PC-3 (cell line): ENCODE results near the gene ATP6V1G1. TPM values are rescaled to one million over a fixed set of nuclear protein-coding genes. Genes with fewer than 3 reads are reported as not detected.

Source experiments
- ATAC-seq: fragments of 200-7000 bp; cut with Tn5 transposase; 2 replicates; pipeline ENCODE4 v1.9.1; 2020; ENCODE audit warnings: mild to moderate bottlenecking, moderate library complexity
- BruUV-seq: library from RNA; stranded (reverse); fragments of 400-500 nt; replicated peaks from 2 replicates; lab custom pipeline; 2021; lab: Mats Ljungman, UMichigan
- CTCF ChIA-PET: fragments of 300-600 bp; sonication (Branson Sonifier 250); formaldehyde crosslinking; loops from one replicate; lab custom pipeline; 2022; ENCODE audit warnings: antibody characterized with exemption; lab: Charles Lee
- POLR2A ChIA-PET: fragments of 300-600 bp; sonication (Branson Sonifier 250); formaldehyde crosslinking; loops from one replicate; lab custom pipeline; 2022; ENCODE audit warnings: antibody characterized with exemption; ENCODE audit not compliant: unreplicated experiment; lab: Charles Lee
- DNase-seq: peaks from one replicate; pipeline ENCODE4 v3.0.0-alpha.2; 2015
- H2AFZ ChIP-seq: fragments of 300-600 bp; sonication (generic); 2 replicates; pipeline ENCODE4 v1.6.0; 2016; ENCODE audit warnings: antibody characterized with exemption, low read length
- H3F3A ChIP-seq: fragments of 300-600 bp; sonication (generic); one replicate; pipeline ENCODE4 v1.6.0; 2017; ENCODE audit warnings: antibody characterized with exemption, low read length, control low read depth, mild to moderate bottlenecking; ENCODE audit not compliant: unreplicated experiment
- H3K27ac ChIP-seq: fragments of 300-600 bp; sonication (generic); 2 replicates; pipeline ENCODE4 v1.5.1; 2016; ENCODE audit warnings: mild to moderate bottlenecking, low read length
- H3K27me3 ChIP-seq: fragments of 300-600 bp; sonication (generic); 2 replicates; pipeline ENCODE4 v1.6.1; 2016; ENCODE audit warnings: low read length, mixed read lengths
- H3K36me3 ChIP-seq: fragments of 300-600 bp; sonication (generic); 2 replicates; pipeline ENCODE4 v1.6.1; 2016; ENCODE audit warnings: low read depth, mixed run types, low read length, mixed read lengths
- H3K4me1 ChIP-seq: fragments of 300-600 bp; sonication (generic); 2 replicates; pipeline ENCODE4 v1.5.1; 2016; ENCODE audit warnings: low read length; ENCODE audit not compliant: insufficient read depth
- H3K4me2 ChIP-seq: fragments of 300-600 bp; sonication (generic); 2 replicates; pipeline ENCODE4 v1.6.0; 2016; ENCODE audit warnings: low read length
- H3K4me3 ChIP-seq: fragments of 300-600 bp; sonication (generic); 2 replicates; pipeline ENCODE4 v1.5.1; 2016; ENCODE audit warnings: mild to moderate bottlenecking, low read length, mixed read lengths
- H3K79me2 ChIP-seq: fragments of 300-600 bp; sonication (generic); 2 replicates; pipeline ENCODE4 v1.6.1; 2017; ENCODE audit warnings: low read length, mixed read lengths
- H3K9ac ChIP-seq: fragments of 300-600 bp; sonication (generic); 2 replicates; pipeline ENCODE4 v1.6.0; 2016; ENCODE audit warnings: mild to moderate bottlenecking, low read length
- H3K9me2 ChIP-seq: fragments of 300-600 bp; sonication (generic); replicated peaks from 2 replicates; pipeline ENCODE4 v1.6.1; 2016; ENCODE audit warnings: mixed run types, low read length, mixed read lengths
- H3K9me3 ChIP-seq: fragments of 300-600 bp; sonication (generic); 2 replicates; pipeline ENCODE4 v1.6.1; 2016; ENCODE audit warnings: low read length, mixed read lengths
- H4K20me1 ChIP-seq: fragments of 300-600 bp; sonication (generic); 2 replicates; pipeline ENCODE4 v1.6.1; 2016; ENCODE audit warnings: low read length, mixed read lengths
- EZH2 ChIP-seq: fragments of 300-600 bp; sonication (generic); IDR thresholded peaks from one replicate; pipeline ENCODE4 v1.6.1; 2017; ENCODE audit warnings: antibody characterized with exemption, mild to moderate bottlenecking, low read length; ENCODE audit not compliant: unreplicated experiment
- EZH2phosphoT487 ChIP-seq: fragments of 300-600 bp; sonication (generic); IDR thresholded peaks from 2 replicates; pipeline ENCODE4 v1.6.1; 2018; ENCODE audit warnings: mild to moderate bottlenecking, antibody characterized with exemption, low read length, borderline replicate concordance
- intact Hi-C: fragments of 100-400 bp; cut with micrococcal nuclease; formaldehyde crosslinking; loops from 2 replicates; pipeline ENCODE4 v1.9.0; 2023
- total RNA-seq: library from RNA; depleted of rRNA; stranded (reverse); fragments of >200 nt; gene quantifications from 2 replicates; pipeline ENCODE4 v1.2.3, GENCODE V29; 2014
- TF ChIP-seq, protein P1 (sequence below): fragments of 300-600 bp; sonication (generic); conservative IDR thresholded peaks from 2 replicates; pipeline ENCODE4 v1.5.1; 2017; ENCODE audit warnings: antibody characterized with exemption, low read depth, mild to moderate bottlenecking, low read length

The ATP6V1G1 gene
- total RNA-seq, 1 experiment from 2014 or later: 126 TPM

DNA sequence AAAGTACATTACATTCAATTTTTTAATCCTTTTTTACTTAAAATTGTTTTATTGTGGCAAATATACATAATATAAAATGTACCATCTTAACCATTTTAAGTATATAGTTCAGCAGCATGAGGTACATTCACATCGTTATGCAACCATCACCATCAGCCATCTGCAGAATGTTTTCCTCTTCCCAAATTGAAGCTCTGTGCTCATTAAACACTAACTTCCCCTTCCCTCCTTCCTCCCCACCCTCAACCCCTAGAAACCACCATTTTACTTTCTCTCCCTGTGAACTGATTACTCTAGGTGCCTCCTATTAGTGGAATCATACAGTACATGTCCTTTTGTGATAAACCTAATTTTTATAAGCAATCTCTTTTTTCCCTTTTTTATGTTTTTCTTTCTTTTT lies 54.4 kb downstream of the ATP6V1G1 start:
- Histone ChIP-seq H3K27me3 (no peaks in the 10 kb centered on the region), H3K79me2 (no peaks in the 10 kb centered on the region), H3K9me2 (no peaks in the 10 kb centered on the region), H3K4me3 (no peak overlapping the region), H2AFZ (no peak overlapping the region), H3K9ac (no peak overlapping the region), H4K20me1 (no peaks in the 10 kb centered on the region), H3K27ac (no peak overlapping the region), H3K4me2 (no peak overlapping the region), H3K36me3 (no peaks in the 10 kb centered on the region), H3F3A (no peaks in the 10 kb centered on the region), H3K9me3 (no peaks in the 10 kb centered on the region), H3K4me1 (no peaks in the 10 kb centered on the region)
- no TSS peak for BruUV-seq
- no peak for ATAC-seq
- TF ChIP-seq, protein P1, sequence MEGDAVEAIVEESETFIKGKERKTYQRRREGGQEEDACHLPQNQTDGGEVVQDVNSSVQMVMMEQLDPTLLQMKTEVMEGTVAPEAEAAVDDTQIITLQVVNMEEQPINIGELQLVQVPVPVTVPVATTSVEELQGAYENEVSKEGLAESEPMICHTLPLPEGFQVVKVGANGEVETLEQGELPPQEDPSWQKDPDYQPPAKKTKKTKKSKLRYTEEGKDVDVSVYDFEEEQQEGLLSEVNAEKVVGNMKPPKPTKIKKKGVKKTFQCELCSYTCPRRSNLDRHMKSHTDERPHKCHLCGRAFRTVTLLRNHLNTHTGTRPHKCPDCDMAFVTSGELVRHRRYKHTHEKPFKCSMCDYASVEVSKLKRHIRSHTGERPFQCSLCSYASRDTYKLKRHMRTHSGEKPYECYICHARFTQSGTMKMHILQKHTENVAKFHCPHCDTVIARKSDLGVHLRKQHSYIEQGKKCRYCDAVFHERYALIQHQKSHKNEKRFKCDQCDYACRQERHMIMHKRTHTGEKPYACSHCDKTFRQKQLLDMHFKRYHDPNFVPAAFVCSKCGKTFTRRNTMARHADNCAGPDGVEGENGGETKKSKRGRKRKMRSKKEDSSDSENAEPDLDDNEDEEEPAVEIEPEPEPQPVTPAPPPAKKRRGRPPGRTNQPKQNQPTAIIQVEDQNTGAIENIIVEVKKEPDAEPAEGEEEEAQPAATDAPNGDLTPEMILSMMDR: no peak
- TF ChIP-seq EZH2 (no peak), EZH2phosphoT487 (no peak)
- intact Hi-C loops: no loop called here
- POLR2A ChIA-PET: no interaction called here
- no peak for DNase-seq
- CTCF ChIA-PET: interaction anchor here (0.9 kb wide), 1 partner anchor 11 kb away, joined by 3 read pairs; no protein-coding TSS in a partner anchor

DNA sequence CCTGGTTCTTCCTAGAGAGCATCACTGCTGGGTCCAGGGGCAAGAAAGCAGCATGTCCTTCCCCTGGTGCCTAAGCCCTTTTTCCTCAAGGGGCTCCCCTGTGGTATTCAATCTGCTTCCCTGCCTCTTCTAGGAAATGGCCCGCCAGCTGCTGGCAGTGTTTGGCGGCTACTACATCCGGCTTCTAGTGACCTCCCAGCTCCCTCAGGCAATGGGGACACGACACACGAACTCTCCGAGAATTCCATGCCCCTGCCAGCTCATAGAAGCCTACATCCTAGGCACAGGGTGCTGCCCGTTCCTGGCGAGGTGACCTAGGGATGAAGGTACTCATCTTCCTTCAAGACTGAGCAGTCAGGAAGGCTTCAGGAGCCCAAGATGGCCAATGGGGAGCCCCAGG lies 55.4 kb downstream of the ATP6V1G1 start:
- Histone ChIP-seq H2AFZ (no peak overlapping the region), H4K20me1 (no peaks in the 10 kb centered on the region), H3K27ac (no peak overlapping the region), H3K36me3 (no peaks in the 10 kb centered on the region), H3F3A (no peaks in the 10 kb centered on the region), H3K4me1 (no peaks in the 10 kb centered on the region), H3K9ac (no peak overlapping the region), H3K79me2 (no peaks in the 10 kb centered on the region), H3K9me2 (no peaks in the 10 kb centered on the region), H3K9me3 (no peaks in the 10 kb centered on the region), H3K4me3 (no peak overlapping the region), H3K27me3 (no peaks in the 10 kb centered on the region), H3K4me2 (no peak overlapping the region)
- DNase-seq (no peak), ATAC-seq (no peak)
- no TSS peak for BruUV-seq
- intact Hi-C loops: no loop called here
- no peak for TF ChIP-seq EZH2phosphoT487
- TF ChIP-seq, protein P1: no peak
- no peak for TF ChIP-seq EZH2
- CTCF ChIA-PET: no interaction called here
- POLR2A ChIA-PET: no interaction called here

DNA sequence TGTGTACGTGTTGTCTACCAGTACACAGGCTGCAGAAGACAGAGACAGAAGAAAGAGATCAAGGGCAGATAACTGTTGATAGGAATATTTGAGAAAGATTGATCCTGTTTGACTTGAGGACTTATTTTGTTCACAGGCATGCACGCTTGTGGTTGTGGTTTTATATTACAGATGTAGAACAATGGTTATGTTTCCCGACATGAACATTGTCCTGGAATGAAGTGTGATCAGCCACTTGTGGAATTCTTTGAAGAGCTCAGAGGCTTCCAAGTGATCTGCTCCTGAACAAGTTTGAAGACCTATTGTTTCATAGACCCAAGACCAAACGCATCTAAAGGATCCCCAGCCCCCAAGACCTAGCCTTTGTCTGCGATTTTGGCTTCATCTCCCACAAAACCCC lies 56.3 kb downstream of the ATP6V1G1 start:
- DNase-seq (no peak), ATAC-seq (no peak)
- Histone ChIP-seq H3K4me3 (no peak overlapping the region), H3K27me3 (no peaks in the 10 kb centered on the region), H3K4me1 (no peaks in the 10 kb centered on the region), H2AFZ (no peak overlapping the region), H3K4me2 (no peak overlapping the region), H3K9me2 (no peaks in the 10 kb centered on the region), H3K27ac (no peak overlapping the region), H3F3A (no peaks in the 10 kb centered on the region), H3K9me3 (no peaks in the 10 kb centered on the region), H3K79me2 (no peaks in the 10 kb centered on the region), H3K36me3 (no peaks in the 10 kb centered on the region), H3K9ac (no peak overlapping the region), H4K20me1 (no peaks in the 10 kb centered on the region)
- BruUV-seq: no TSS peak
- no peak for TF ChIP-seq EZH2
- TF ChIP-seq, protein P1: no peak
- no peak for TF ChIP-seq EZH2phosphoT487
- CTCF ChIA-PET: no interaction called here
- POLR2A ChIA-PET: no interaction called here
- intact Hi-C loops: no loop called here
